Stimulated activated CD4-positive, alpha-beta T cell treated with anti-CD3 and anti-CD28 coated beads, Interleukin-2, amount 100 ng/mL, for 48 hours (primary cell): ENCODE measurements around the gene CCSER2.
"Not testable (repeated sequence)": the region's sequence is repeated elsewhere in the genome, so short reads cannot be mapped to it uniquely, and the experiment has no call there.

Experiments used
- DNase-seq, 2 donors: peaks; one replicate each; pipeline ENCODE4 v3.0.0-alpha.2; 2020

The CCSER2 gene

GRCh38 chr10:84398696-84399095 is 70.3 kb downstream of the CCSER2 start:
- no peak for DNase-seq

GRCh38 chr10:84401854-84402611 is 73.6 kb downstream of the CCSER2 start:
- no peak for DNase-seq

- no peak for DNase-seq
Measured at GRCh38 chr10:84404783-84405182, 76.4 kb downstream of the CCSER2 start.

- DNase-seq = no peak
Measured at GRCh38 chr10:84405662-84406061, 77.3 kb downstream of the CCSER2 start.

GRCh38 chr10:84406561-84406960 is 78.2 kb downstream of the CCSER2 start:
- DNase-seq = no peak

GRCh38 chr10:84407388-84408049 is 79.1 kb downstream of the CCSER2 start:
- no peak for DNase-seq

- DNase-seq = no peak
Measured at GRCh38 chr10:84412482-84412881, 84.1 kb downstream of the CCSER2 start.

GRCh38 chr10:84414110-84414509 is 85.7 kb downstream of the CCSER2 start:
- not testable (repeated sequence) for DNase-seq

GRCh38 chr10:84415539-84416244 is 87.3 kb downstream of the CCSER2 start:
- no peak for DNase-seq

GRCh38 chr10:84416245-84416555 is 87.8 kb downstream of the CCSER2 start:
- DNase-seq = no peak

GRCh38 chr10:84423719-84424118 is 95.3 kb downstream of the CCSER2 start:
- no peak for DNase-seq

- DNase-seq = no peak
Measured at GRCh38 chr10:84424731-84425167, 96.4 kb downstream of the CCSER2 start.

GRCh38 chr10:84427903-84428650 is 99.7 kb downstream of the CCSER2 start:
- DNase-seq = no peak

GRCh38 chr10:84428711-84429110 is 100.3 kb downstream of the CCSER2 start:
- DNase-seq = no peak

GRCh38 chr10:84429926-84430520 is 101.6 kb downstream of the CCSER2 start:
- DNase-seq = peak; percentile 60 to 61

- DNase-seq = no peak
Measured at GRCh38 chr10:84432891-84433290, 104.5 kb downstream of the CCSER2 start.

GRCh38 chr10:84440781-84441180 is 112.4 kb downstream of the CCSER2 start:
- DNase-seq = no peak

- no peak for DNase-seq
Measured at GRCh38 chr10:84447701-84448400, 119.5 kb downstream of the CCSER2 start.

- DNase-seq = not testable (repeated sequence)
Measured at GRCh38 chr10:84449351-84449750, 121.0 kb downstream of the CCSER2 start.

GRCh38 chr10:84452003-84452402 is 123.6 kb downstream of the CCSER2 start:
- DNase-seq = no peak

GRCh38 chr10:84453303-84453702 is 124.9 kb downstream of the CCSER2 start:
- DNase-seq = no peak

- no peak for DNase-seq
Measured at GRCh38 chr10:84456126-84456525, 127.7 kb downstream of the CCSER2 start.
